Mucosa of stomach (tissue), 1 donor: ENCODE data around the gene ROBO2.

Experiments used
- H3K27me3 ChIP-seq: one replicate; pipeline ENCODE4 v1.7.0; 2013; ENCODE audit warnings: mild to moderate bottlenecking, low read length; ENCODE audit not compliant: control insufficient read depth, insufficient read depth
- H3K36me3 ChIP-seq: one replicate; pipeline ENCODE4 v1.7.0; 2013; ENCODE audit warnings: low read length; ENCODE audit not compliant: control insufficient read depth, insufficient read depth
- H3K4me1 ChIP-seq: one replicate; pipeline ENCODE4 v1.7.0; 2013; ENCODE audit warnings: mild to moderate bottlenecking, low read length; ENCODE audit not compliant: control insufficient read depth, insufficient read depth
- H3K4me3 ChIP-seq: one replicate; pipeline ENCODE4 v1.7.0; 2013; ENCODE audit warnings: low read length
- H3K9ac ChIP-seq: one replicate; pipeline ENCODE4 v1.7.0; 2013; ENCODE audit warnings: mild to moderate bottlenecking, low read length, moderate library complexity
- H3K9me3 ChIP-seq: one replicate; pipeline ENCODE4 v1.7.0; 2013; ENCODE audit warnings: mild to moderate bottlenecking, low read length, moderate library complexity; ENCODE audit not compliant: control insufficient read depth
- donor health status: Pancreatic carcinoma.

ROBO2 gene

GRCh38 chr3:77055841-77056341 is 16.0 kb downstream of the ROBO2 start:
- Histone ChIP-seq H3K9me3 (no peaks in the 10 kb centered on the region), H3K9ac (no peak overlapping the region)

DNA sequence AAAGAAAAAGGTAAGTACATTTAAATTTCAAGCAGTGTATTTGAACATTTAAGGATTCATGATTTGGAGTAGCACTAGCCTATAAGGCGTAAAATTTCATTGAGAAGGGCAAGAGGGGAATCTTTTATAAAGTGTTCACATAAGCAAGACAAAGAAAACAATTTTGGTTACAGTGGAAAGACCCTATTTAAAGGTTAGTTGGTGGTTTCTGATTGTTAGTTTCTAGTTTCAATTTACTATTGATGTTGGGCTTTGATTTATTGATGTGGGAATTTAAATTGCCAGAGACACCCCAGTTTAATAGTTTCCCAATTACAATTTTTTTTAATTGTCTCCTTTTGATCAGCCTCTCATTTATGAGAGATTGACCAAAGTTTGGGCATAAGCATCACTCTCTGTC is 19.5 kb downstream of the ROBO2 start:
- Histone ChIP-seq H3K9ac (no peak overlapping the region), H3K4me3 (no peak overlapping the region), H3K27me3 (no peaks in the 10 kb centered on the region), H3K4me1 (no peaks in the 10 kb centered on the region), H3K36me3 (no peaks in the 10 kb centered on the region), H3K9me3 (no peaks in the 10 kb centered on the region)

More at GRCh38 chr3:77055841-77056341, 16.0 kb downstream of the ROBO2 start:
- no peak overlapping the region for H3K4me3 ChIP-seq
- no peaks in the 10 kb centered on the region for H3K36me3 ChIP-seq
- H3K4me1 ChIP-seq = no peaks in the 10 kb centered on the region
- H3K27me3 ChIP-seq = no peaks in the 10 kb centered on the region

DNA sequence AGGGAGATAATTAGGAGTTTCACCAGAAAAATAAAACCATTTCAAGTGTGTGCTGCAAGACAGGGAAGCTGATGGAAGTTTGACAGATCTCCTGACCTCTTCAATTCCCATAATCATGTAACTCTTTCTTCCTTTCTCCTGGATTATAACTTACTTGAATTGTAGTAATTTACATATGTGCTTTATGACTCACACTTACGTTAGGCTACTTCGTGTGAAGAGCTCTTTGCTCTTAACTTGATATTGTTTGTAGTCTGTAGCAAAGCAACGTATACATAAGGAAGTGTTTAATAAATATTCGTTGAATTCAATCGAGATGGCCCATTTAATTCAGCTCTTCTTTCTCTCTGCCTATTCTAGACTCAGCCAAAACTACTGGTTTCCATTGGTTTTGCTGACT is 23.5 kb downstream of the ROBO2 start:
- Histone ChIP-seq H3K27me3 (no peaks in the 10 kb centered on the region), H3K9me3 (no peaks in the 10 kb centered on the region), H3K4me3 (no peak overlapping the region), H3K4me1 (peaks cover 3% of the 10 kb centered on the region), H3K9ac (no peak overlapping the region), H3K36me3 (no peaks in the 10 kb centered on the region)

DNA sequence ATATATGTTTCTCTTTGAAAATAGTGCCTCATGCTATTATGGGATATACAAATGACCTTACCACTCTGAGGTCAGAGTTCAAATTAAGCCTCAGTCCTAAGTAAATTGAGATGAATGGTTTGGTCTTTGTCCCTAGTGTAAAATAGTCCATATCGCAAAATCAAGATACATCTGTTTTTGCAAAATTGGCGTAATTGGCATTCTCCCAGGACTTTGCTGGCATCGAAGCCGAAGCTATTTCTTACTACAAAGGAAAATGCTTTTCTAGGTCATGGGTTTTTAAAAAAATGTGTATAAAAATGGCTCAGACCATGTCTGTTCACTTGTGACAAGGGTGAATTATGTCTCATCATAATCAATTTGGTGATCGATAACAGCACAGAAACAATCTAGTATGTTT is 25.9 kb downstream of the ROBO2 start:
- Histone ChIP-seq H3K9ac (no peak overlapping the region), H3K4me1 (peaks cover 4% of the 10 kb centered on the region), H3K36me3 (no peaks in the 10 kb centered on the region), H3K9me3 (no peaks in the 10 kb centered on the region), H3K4me3 (no peak overlapping the region), H3K27me3 (no peaks in the 10 kb centered on the region)

DNA sequence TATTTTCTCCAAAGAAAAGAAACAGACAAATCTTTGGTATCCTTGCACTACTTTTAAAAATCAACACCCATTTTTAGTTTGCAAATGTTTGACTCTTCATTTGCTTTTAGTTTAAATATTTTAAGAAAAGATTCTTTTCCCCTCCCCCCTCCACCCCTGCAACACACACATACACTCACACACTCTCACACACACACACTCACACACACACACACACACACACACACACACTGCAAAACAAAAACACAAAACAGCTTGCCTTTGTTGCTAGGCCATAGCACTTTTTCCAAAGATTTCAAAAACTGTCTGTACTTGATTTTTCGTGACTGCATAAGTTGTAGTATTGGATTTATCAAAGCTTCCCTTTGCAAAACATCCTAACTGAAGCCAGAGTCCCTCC is 26.9 kb downstream of the ROBO2 start:
- Histone ChIP-seq H3K4me3 (no peak overlapping the region), H3K4me1 (peaks cover 4% of the 10 kb centered on the region), H3K27me3 (no peaks in the 10 kb centered on the region), H3K9ac (no peak overlapping the region), H3K36me3 (no peaks in the 10 kb centered on the region), H3K9me3 (no peaks in the 10 kb centered on the region)

DNA sequence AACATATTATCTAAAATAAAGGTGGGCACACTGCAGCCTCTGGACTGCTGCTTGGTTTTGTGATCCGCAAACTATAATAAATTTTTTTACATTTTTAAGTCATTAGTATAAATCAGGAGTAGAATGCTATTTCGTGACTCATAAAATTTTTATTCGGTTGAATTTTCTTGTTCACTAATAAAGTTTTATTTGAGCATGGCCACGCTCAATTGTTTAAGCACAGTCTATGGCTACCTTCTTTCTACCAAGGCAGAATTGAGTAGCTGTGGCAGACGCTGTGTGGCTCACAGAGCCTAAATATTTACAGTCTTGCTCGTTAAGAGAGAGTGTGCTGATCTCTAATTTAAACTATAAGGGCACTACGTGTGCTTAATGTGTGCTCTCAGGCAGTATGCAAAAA is 28.9 kb downstream of the ROBO2 start:
- Histone ChIP-seq H3K4me1 (peaks cover 4% of the 10 kb centered on the region), H3K36me3 (no peaks in the 10 kb centered on the region), H3K9me3 (no peaks in the 10 kb centered on the region), H3K4me3 (no peak overlapping the region), H3K9ac (no peak overlapping the region), H3K27me3 (no peaks in the 10 kb centered on the region)

GRCh38 chr3:77071364-77071763 is 31.5 kb downstream of the ROBO2 start:
- Histone ChIP-seq H3K9me3 (no peaks in the 10 kb centered on the region), H3K9ac (no peak overlapping the region), H3K36me3 (no peaks in the 10 kb centered on the region), H3K27me3 (no peaks in the 10 kb centered on the region), H3K4me1 (peaks cover 4% of the 10 kb centered on the region), H3K4me3 (no peak overlapping the region)

- Histone ChIP-seq H3K4me3 (no peak overlapping the region), H3K9ac (no peak overlapping the region), H3K4me1 (peaks cover 4% of the 10 kb centered on the region), H3K36me3 (no peaks in the 10 kb centered on the region), H3K9me3 (no peaks in the 10 kb centered on the region), H3K27me3 (no peaks in the 10 kb centered on the region)
These were observed 31.9 kb downstream of the ROBO2 start for GRCh38 chr3:77071809-77072208.

GRCh38 chr3:77072232-77072631 is 32.3 kb downstream of the ROBO2 start:
- no peaks in the 10 kb centered on the region for H3K27me3 ChIP-seq
- peaks cover 4% of the 10 kb centered on the region for H3K4me1 ChIP-seq
- H3K36me3 ChIP-seq = no peaks in the 10 kb centered on the region
- no peaks in the 10 kb centered on the region for H3K9me3 ChIP-seq
- H3K4me3 ChIP-seq = no peak overlapping the region
- H3K9ac ChIP-seq = no peak overlapping the region

DNA sequence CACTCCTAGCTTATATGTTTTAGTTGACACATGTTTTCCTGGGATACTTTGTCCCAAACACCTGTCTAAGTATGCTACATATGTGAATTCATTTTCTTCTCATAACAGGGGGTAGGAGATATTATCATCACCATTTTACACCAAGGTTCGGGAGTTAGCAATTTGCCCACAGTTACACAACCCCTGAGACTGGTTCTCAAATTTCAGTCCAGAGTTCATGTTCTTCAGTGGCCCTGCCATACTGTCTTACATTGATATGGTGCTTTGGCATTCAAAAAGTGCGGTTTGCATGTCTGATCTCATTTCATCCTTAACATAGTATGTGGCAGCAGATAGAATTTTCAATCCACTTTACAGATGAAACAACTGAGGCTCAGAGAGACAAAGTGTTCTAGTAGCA is 38.4 kb downstream of the ROBO2 start:
- no peaks in the 10 kb centered on the region for H3K4me1 ChIP-seq
- H3K27me3 ChIP-seq = no peaks in the 10 kb centered on the region
- H3K4me3 ChIP-seq = no peak overlapping the region

DNA sequence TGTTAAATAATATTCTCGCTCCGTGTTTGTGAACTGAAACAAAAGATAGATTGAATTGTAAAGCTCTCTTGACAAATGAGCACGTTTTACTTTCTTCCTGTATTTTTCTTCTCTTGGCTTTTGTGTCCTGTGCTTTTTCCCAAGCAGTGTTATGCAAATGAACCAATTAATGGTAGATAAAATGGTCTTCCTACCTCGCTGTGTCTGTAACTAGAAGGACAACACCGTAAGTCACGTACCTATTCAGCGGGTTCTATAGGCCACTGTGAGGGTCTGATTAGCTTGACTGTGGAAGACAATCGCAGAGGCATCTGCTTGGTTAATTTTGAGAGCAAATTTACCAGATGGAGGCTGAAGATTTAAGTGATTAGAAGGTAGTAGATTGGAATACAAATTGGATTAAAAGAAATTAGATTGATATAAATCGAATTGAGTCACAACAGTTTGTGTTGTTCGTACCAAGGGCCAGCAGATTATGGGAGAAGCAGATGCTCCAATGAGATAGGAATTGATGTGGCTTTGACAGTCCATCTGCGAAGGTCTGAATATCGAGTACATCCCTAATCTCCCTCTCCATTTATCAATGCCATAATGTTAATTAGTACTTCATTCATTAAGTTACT is 40.2 kb downstream of the ROBO2 start:
- Histone ChIP-seq H3K9ac (no peak overlapping the region), H3K4me3 (no peak overlapping the region), H3K9me3 (no peaks in the 10 kb centered on the region), H3K27me3 (no peaks in the 10 kb centered on the region), H3K36me3 (no peaks in the 10 kb centered on the region), H3K4me1 (no peaks in the 10 kb centered on the region)

More for the DNA sequence above, 38.4 kb downstream of the ROBO2 start:
- Histone ChIP-seq H3K36me3 (no peaks in the 10 kb centered on the region), H3K9me3 (no peaks in the 10 kb centered on the region), H3K9ac (no peak overlapping the region)

DNA sequence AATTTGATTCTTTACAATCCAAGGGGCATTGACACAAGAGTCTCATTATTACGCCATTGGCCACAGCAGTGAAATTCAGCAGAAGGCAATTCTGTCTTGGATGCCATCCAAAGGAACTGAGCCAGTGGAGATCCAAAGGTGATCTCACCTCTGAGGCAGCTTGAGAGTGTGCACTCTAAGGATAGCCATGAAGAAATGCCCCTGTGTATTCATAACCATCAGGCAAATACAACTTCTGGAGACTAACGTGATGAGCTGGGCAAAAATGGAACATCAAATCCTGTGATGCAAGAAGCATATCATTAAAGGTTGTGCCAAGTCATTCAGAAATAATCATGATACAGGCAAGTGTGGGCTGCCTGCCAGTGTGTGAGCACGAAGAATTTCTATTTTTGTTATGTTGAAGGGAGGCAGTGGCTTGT is 41.4 kb downstream of the ROBO2 start:
- Histone ChIP-seq H3K36me3 (no peaks in the 10 kb centered on the region), H3K4me3 (no peak overlapping the region), H3K9ac (no peak overlapping the region), H3K27me3 (no peaks in the 10 kb centered on the region), H3K4me1 (no peaks in the 10 kb centered on the region), H3K9me3 (no peaks in the 10 kb centered on the region)

GRCh38 chr3:77084511-77084910 is 44.6 kb downstream of the ROBO2 start:
- Histone ChIP-seq H3K9ac (no peak overlapping the region), H3K36me3 (no peaks in the 10 kb centered on the region), H3K4me1 (no peaks in the 10 kb centered on the region), H3K9me3 (no peaks in the 10 kb centered on the region), H3K4me3 (no peak overlapping the region), H3K27me3 (no peaks in the 10 kb centered on the region)
